ENCODE results near the gene DIO1.
A peak's percentile ranks its signal among the peaks of the same experiment; 100 is the strongest.

DIO1 gene

DNA sequence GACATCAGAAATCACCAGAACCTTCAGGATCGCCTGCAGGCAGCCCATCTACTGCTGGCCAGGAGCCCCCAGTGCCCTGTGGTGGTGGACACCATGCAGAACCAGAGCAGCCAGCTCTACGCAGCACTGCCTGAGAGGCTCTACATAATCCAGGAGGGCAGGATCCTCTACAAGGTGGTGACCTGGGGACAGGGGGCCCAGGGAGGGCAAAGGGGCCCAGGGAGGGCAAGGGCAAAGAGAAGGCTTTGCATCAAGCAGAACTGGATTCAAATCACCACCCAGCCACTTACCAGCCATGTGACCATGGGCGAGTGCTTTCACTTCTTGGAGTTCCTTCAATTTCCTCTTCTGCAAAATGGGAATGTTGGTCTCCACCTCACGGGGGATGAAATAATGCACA lies 12.1 kb downstream of the DIO1 start:
- TF ChIP-seq GATA1 (IDR thresholded peaks at IDR 0.05; ENCODE audit: low read depth, low read length) (no peak), POLR2A (IDR thresholded peaks at IDR 0.05; ENCODE audit: low read length) (no peak)
- DNase-seq = no peak

DNA sequence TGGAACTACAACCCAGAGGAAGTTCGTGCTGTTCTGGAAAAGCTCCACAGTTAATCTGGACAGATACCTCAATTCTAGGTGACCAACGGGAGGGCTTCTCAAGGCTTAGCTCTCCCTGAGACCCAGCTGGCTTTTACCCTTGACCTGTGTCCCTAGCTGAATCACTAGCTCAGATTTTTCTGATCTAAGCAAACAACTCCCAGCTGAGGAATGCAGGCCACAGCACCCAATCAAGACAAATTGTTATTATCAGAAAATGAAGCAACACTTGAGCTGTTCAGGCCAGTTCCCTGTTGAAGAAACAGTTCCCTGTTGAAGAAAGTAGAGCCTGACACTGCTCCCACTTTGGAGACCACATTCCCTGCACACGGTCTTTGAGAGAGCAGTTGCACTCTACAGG lies 16.0 kb downstream of the DIO1 start:
- no peak for TF ChIP-seq POLR2A (IDR thresholded peaks at IDR 0.05; ENCODE audit: low read length)
- no peak for TF ChIP-seq GATA1 (IDR thresholded peaks at IDR 0.05; ENCODE audit: low read depth, low read length)

DNA sequence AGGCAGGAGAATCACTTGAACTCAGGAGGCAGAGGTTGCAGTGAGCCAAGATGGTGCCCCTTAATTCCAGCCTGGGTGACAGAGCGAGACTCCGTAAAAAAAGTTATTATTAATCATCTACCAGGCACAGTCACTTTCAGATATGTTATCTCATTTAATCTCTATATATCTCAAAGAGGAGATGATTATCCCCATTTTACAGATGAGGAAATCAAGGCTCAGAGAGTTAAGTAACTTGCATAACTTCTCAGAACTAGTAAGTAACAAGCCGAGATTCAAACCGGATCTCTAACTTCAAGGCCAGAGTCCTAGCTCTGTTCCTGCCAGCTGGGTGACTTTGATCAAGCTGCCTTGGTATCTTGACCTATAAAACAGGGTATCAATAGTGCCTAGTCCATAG lies 17.5 kb downstream of the DIO1 start:
- no peak for DNase-seq
- no peak for TF ChIP-seq POLR2A (IDR thresholded peaks at IDR 0.05; ENCODE audit: low read length)
- no peak for TF ChIP-seq GATA1 (IDR thresholded peaks at IDR 0.05; ENCODE audit: low read depth, low read length)

More for the DNA sequence above, 16.0 kb downstream of the DIO1 start:
- DNase-seq = no peak

DNA sequence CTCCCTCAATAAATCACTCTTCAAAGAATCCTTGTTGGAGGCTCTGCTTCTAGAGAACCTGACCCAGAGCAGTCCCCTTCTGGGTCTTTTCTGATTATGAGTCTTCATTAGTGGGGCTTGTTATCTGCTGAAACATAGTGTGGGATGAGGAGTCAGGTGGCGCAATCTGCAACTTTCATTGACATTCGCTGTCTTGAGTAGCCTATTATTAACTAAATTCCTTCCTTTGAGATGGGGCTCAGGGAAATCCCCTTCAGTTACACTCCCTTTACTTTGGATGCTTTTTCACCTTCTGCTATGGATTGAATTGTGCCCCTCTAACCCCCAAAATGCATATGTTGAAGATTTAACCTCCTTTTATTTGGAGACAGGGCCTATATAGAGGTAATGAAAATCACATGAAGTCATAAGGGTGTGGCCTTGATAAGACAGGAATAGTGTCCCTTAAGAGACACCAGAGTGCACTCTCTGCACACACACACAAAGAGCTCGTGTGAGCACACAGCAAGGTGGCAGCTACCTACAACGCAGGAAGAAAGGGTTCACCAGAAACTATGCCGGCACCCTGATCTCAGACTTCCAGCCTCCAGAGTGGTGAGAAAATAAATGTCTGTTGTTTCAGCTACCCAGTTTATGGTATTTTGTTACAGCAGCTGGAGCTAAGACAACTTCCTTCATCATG lies 19.5 kb downstream of the DIO1 start:
- TF ChIP-seq GATA1 (IDR thresholded peaks at IDR 0.05; ENCODE audit: low read depth, low read length) (no peak), POLR2A (IDR thresholded peaks at IDR 0.05; ENCODE audit: low read length) (no peak)
- DNase-seq = peak; percentile 42 to 52

DNA sequence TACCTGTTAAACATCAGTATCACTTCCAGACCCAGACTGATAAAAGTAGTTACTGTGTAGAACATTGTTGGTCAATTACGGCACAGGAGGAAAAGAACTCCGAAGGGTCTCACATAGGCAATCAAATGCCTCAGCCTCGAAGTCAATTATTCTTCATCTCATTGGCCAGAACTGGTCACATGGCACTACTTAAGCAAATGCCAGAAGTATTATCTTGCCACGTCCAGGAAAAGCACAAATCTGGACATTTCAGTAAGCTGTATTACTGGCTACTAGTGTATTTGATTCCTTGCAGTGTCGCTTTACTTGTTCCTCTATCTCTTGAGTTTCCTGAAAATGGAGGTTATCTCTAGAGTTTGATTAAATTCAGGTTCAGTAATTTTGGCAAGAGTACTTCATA lies 24.4 kb downstream of the DIO1 start:
- TF ChIP-seq GATA1 (IDR thresholded peaks at IDR 0.05; ENCODE audit: low read depth, low read length) (no peak), POLR2A (IDR thresholded peaks at IDR 0.05; ENCODE audit: low read length) (no peak)
- peak in 1 of 2 experiments; percentile 7 for DNase-seq

DNA sequence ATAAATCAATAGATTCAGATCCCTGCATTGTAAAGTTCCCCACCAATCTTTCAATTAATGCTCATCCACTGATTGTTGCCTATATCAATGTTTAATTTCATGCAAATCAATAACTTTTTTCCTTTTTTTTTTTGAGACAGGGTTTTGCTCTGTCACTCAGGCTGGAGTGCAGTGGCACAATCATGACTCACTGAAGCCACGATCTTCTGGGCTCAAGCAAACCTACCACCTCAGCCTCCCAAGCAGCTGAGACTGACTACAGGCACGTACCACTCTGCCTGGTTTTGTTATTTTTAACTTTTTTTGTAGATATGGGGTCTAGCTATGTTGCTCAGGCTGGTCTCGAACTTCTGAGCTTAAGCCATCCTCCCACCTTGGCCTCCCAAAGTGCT lies 25.7 kb downstream of the DIO1 start:
- no peak for DNase-seq
- no peak for TF ChIP-seq POLR2A (IDR thresholded peaks at IDR 0.05; ENCODE audit: low read length)
- TF ChIP-seq GATA1 (IDR thresholded peaks at IDR 0.05; ENCODE audit: low read depth, low read length) = no peak

DNA sequence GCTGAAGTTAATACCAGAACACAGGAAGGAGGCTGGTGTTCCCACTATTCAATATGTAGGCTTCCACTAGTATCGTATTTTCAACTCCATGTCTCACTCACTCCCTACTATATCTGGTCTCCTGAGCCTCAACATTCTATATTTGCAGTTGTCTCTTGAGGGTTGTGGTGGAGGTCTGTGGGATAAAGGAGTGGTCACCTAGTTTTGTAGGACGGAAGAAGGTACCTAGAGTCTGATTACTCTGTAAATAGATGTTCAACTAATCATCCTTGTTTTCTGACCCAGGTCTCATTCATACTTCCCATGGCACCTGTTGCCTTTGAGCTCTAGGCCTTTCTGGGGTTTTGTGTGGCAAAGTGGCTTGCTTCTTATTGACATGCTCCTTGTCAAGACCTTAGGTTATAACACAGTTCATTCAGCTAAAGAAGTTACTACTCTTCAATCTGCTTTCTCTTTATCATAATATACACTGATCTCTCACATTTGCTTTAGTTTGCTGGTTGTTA lies 33.4 kb downstream of the DIO1 start:
- DNase-seq = no peak
- TF ChIP-seq GATA1 (IDR thresholded peaks at IDR 0.05; ENCODE audit: low read depth, low read length) (no peak), POLR2A (IDR thresholded peaks at IDR 0.05; ENCODE audit: low read length) (no peak)

DNA sequence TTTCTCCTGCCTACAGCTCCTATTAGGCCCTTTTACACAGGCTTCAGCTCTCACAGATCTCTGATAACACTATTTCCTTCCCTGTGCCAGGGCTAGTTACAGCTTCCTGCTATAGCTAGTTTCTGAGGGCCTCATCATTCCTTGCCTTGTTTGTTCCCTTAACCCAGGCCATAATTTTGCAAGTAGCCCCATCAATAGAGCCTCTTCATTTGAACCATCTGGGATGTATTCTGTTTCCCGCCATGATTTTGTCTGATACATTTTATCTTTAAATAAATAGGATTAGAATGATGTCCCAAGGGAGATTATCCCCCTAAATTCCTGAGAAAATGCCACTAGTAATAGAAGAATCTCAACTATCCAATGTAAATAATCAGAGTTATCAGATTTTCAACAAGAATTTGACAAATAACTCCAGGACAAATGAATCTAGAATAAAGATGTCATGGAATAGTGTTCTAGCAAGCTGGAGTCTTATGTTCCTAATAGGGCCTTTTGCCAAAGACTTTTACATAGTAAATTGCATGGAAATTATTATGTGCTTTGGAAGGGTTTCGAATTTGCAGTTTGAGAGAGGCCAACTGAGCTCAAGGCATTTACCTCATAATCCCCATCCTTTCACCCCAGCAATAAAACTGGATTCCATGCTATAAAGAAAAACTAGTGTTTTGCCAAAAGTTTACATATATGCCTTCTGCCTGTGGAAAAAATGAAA lies 35.4 kb downstream of the DIO1 start:
- TF ChIP-seq GATA1 (IDR thresholded peaks at IDR 0.05; ENCODE audit: low read depth, low read length) (no peak), POLR2A (IDR thresholded peaks at IDR 0.05; ENCODE audit: low read length) (no peak)
- DNase-seq = no peak

DNA sequence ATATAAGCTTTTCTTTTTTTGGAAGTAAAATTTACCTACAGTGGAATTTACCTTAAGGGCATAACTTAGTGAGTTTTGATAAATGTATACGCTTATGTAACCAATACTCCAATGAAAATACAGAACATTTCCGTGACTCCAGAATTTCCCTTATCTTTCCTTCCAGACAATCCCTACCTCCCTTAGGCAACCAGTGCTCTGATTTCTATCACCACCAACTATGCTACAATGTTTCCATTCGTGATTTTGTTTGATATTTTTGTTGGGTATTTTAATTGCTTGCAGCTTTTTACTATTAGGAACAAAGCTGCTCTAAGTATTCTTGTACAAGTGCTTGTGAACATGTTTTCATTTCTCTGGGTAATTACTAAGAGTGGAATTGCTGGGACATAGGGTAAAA lies 36.9 kb downstream of the DIO1 start:
- TF ChIP-seq POLR2A (IDR thresholded peaks at IDR 0.05; ENCODE audit: low read length) (no peak), GATA1 (IDR thresholded peaks at IDR 0.05; ENCODE audit: low read depth, low read length) (no peak)
- no peak for DNase-seq

DNA sequence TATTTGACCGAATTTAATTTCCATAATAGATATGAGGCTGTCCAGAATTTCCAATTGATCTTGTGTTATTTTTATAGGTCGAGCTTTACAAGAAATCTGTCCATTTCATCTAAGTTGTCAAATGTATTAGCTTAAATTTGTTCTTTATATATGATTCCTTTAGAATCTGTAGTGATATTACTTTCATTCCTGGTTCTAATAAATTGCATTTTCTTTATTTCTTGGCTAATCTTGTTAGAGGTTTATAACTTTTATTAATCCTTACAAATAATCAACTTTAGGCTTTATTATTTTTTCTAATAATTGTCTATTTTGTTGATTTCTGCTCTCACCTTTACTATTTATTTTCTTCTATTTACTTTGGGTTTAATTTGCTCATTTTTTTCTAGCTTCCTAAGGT lies 37.5 kb downstream of the DIO1 start:
- no peak for DNase-seq
- TF ChIP-seq POLR2A (IDR thresholded peaks at IDR 0.05; ENCODE audit: low read length) (no peak), GATA1 (IDR thresholded peaks at IDR 0.05; ENCODE audit: low read depth, low read length) (no peak)

DNA sequence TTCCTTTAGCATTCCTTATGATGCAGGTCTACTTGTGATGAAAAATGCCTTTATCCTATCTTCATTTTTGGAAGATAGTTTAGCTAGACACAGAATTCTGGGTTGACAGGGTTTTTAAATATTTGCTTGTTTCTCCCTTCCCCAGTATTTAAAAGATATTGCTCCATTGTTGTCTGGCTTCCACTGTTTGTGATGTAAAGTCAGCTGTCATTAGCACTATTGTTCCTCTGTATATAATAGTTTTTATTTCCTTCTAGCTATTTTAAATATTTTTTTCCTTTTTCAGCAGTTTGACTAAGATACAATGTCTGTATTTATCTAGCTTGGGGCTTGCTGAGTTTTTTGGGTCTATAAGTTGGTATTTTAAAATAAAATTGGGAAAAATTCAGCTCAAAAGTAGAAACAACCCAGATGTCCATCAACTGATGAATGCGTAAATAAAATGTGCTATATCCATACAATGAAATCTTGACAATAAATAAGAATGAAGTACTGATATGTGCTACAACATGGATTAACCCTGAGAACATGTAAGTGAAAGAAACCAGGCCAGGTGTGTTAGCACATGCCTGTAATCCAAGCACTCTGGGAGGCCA lies 40.3 kb downstream of the DIO1 start:
- no peak for TF ChIP-seq POLR2A (IDR thresholded peaks at IDR 0.05; ENCODE audit: low read length)
- no peak for TF ChIP-seq GATA1 (IDR thresholded peaks at IDR 0.05; ENCODE audit: low read depth, low read length)
- peak; percentile 11 to 17 for DNase-seq

DNA sequence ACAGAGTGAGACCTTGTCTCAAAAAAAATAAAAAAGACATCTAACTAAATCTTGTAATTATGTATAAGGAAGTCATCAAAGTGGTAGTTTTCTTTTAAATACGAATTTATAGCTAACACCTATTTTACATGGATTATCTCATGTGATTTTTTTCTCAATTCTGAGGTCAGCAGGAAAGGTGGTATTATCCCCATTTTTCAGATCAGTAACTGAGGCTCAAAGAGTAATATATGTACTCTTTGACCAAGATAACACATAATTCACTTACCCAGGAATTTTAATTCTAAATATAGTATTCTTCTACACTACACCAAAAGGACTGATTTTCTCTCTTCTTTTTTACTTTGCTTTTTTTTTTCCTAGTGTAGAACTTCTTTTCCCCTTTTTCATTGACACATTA lies 42.4 kb downstream of the DIO1 start:
- TF ChIP-seq POLR2A (IDR thresholded peaks at IDR 0.05; ENCODE audit: low read length) (no peak), GATA1 (IDR thresholded peaks at IDR 0.05; ENCODE audit: low read depth, low read length) (no peak)
- no peak for DNase-seq

DNA sequence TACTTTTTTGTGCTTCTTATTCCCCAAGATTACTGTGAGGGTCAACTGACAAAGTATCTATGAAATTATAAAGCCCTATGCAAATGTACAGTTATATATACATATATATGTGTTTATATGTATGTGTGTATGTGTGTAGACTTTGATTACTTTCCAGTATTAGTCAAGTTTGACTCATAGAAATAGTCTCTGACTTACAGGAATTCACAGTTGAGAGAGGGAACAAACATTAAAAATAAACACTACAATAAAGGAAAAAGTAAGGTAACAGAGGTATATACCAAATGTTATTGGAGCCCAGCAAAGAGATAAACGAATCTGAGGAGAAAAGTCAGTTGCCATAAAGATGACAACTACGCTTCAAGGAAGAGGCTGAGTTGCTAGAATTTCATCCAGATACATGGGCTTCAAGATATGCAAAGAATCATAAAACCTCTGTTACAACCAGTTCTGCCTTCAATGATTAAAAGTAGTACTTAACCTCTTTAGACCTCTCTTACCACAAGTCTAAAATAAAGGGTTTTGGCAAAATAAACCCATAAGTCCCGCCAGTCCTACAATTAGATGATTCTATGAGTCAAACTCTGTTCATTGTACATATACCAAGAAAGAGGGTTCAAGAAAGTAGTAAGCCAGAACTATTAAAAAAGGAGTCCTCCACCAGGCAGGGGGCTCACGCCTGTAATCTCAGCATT lies 44.3 kb downstream of the DIO1 start:
- DNase-seq = no peak
- TF ChIP-seq POLR2A (IDR thresholded peaks at IDR 0.05; ENCODE audit: low read length) (no peak), GATA1 (IDR thresholded peaks at IDR 0.05; ENCODE audit: low read depth, low read length) (no peak)
